Large intestine (tissue), 3 donors: ENCODE results near the gene CADM1. TPM values are rescaled to one million over a fixed set of nuclear protein-coding genes. Genes with fewer than 3 reads are reported as not detected.
"Not testable (repeated sequence)": the region's sequence is repeated elsewhere in the genome, so short reads cannot be mapped to it uniquely, and the experiment has no call there.

ENCODE experiments used
- DNase-seq, 2 donors: peaks; one replicate each; pipeline versions ENCODE4 v3.0.0 to v3.0.0-alpha.2; 2013
- H3K27ac ChIP-seq: one replicate; pipeline ENCODE4 v1.5.1; 2013; ENCODE audit warnings: low read length
- H3K27me3 ChIP-seq: 2 replicates; pipeline ENCODE4 v1.6.1; 2013; ENCODE audit warnings: low read length; ENCODE audit not compliant: control insufficient read depth, insufficient read depth
- H3K36me3 ChIP-seq: 2 replicates; pipeline ENCODE4 v1.6.1; 2013; ENCODE audit warnings: low read length; ENCODE audit not compliant: control insufficient read depth, insufficient read depth
- H3K4me1 ChIP-seq: one replicate; pipeline ENCODE4 v1.6.1; 2013; ENCODE audit warnings: low read length; ENCODE audit not compliant: control insufficient read depth, insufficient read depth
- H3K4me3 ChIP-seq: one replicate; pipeline ENCODE4 v1.5.1; 2013; ENCODE audit warnings: low read length
- H3K9me3 ChIP-seq: one replicate; pipeline ENCODE4 v1.6.1; 2013; ENCODE audit warnings: mild to moderate bottlenecking, low read depth, low read length, moderate library complexity; ENCODE audit not compliant: control insufficient read depth
- WGBS: methylation state at CpG from one replicate; pipeline ENCODE4 v1.1.5; 2013; ENCODE audit warnings: low lambda C conversion rate; ENCODE audit not compliant: insufficient coverage; 5-methylcytosine and 5-hydroxymethylcytosine counted together
- polyA plus RNA-seq: library from polyadenylated mRNA; unstranded; fragments of 120-200 nt; gene quantifications from one replicate; pipeline ENCODE4 v1.2.1, GENCODE V29; 2013

Gene CADM1
- polyA plus RNA-seq, 1 donor: 32.7 TPM

DNA sequence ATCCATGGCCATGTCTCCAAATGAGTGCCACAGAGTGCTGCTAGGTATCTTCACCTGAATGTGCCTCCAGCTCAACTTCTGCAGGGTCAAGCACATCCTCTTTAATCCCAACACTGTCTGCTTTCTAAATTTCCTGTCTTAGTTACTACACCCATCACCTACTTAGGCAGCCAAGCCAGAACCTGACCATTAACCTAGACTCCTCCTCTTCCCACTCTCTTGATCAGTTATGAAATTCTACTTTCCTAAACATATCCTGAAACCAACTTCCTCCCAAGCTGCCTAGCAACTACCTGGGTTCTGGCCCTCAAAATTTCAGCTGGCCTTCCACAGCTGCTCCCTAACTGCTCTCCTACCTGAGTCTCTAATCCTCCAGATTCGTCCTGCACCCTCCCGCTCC lies 22.7 kb downstream of the CADM1 start:
- Histone ChIP-seq H3K27ac (no peak overlapping the region), H3K36me3 (no peaks in the 10 kb centered on the region), H3K4me1 (no peaks in the 10 kb centered on the region), H3K9me3 (no peaks in the 10 kb centered on the region), H3K27me3 (no peaks in the 10 kb centered on the region), H3K4me3 (no peak overlapping the region)
- DNase-seq: no peak
- WGBS: 100% methylated on average over 1 of the region's 2 CpGs

DNA sequence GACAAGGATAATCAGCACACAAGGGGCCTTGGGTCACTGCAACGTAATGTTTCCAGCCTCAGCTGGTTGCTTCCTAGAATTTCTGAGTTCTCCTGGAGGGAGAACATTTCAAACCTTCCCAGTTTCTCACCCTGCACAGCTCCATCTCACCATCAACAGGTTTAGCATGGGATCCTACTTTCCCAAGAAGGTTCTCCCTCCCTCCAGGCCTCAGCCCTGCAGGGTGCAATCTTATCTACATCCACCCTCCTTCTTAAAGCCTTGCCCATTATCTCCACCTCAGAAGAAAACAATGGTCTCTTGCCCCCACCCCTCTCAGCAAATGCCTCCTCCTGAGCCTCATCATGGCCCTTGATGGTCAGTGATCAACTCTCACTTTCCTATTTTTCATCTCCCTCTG lies 23.6 kb downstream of the CADM1 start:
- H3K9me3 ChIP-seq: no peaks in the 10 kb centered on the region
- no peak overlapping the region for H3K27ac ChIP-seq

GRCh38 chr11:115477410-115477809 lies 26.8 kb downstream of the CADM1 start:
- WGBS: no CpG with 5 or more reads among the region's 1 CpG
- no peaks in the 10 kb centered on the region for H3K4me1 ChIP-seq
- H3K27ac ChIP-seq: no peak overlapping the region
- H3K27me3 ChIP-seq: no peaks in the 10 kb centered on the region
- no peak overlapping the region for H3K4me3 ChIP-seq
- H3K36me3 ChIP-seq: no peaks in the 10 kb centered on the region
- no peaks in the 10 kb centered on the region for H3K9me3 ChIP-seq
- DNase-seq: no peak

More for the DNA sequence above, 23.6 kb downstream of the CADM1 start:
- no CpG with 5 or more reads among the region's 1 CpG for WGBS
- DNase-seq: no peak
- H3K36me3 ChIP-seq: no peaks in the 10 kb centered on the region
- no peak overlapping the region for H3K4me3 ChIP-seq
- no peaks in the 10 kb centered on the region for H3K4me1 ChIP-seq
- no peaks in the 10 kb centered on the region for H3K27me3 ChIP-seq

DNA sequence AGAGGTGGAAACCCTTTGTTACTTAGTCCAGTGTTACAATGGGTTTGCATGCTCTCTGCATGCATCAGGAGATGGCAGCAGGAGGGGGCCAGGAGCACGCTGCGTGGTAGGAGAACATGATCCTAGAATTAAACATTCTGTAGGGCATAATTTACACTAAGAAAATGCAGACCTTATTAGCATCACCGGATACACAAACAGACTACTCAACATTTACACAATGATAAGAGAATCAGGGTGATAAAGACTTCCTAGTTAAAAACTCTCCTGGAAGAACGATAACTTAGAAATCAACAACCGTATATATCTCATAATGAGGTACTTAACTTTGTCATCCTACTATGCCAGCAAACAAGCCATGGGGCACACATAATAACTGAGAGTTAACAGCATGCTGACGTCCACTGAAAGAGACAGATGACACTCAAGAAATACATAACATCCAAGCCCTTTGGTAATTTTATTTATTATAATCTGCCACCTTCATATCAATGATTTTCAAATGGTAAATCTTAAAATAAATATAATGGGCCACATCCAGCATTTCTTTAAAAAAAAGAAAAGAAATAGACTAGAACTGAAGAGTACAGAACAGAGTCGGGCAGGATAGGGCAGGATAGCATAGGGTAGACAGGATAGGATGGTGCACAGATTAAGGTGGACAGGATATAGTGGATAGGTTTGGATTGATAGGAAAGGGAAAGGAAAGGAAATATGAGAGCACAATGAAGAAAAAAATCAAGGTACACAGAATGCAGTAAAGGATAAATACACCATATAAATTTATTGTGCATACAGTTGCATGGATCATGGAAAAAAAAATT lies 27.5 kb downstream of the CADM1 start:
- DNase-seq: no peak
- Histone ChIP-seq H3K4me3 (no peak overlapping the region), H3K36me3 (no peaks in the 10 kb centered on the region), H3K9me3 (no peaks in the 10 kb centered on the region), H3K4me1 (no peaks in the 10 kb centered on the region), H3K27ac (no peak overlapping the region), H3K27me3 (no peaks in the 10 kb centered on the region)
- WGBS: 26% methylated on average over 2 of the region's 7 CpGs

- H3K36me3 ChIP-seq: no peaks in the 10 kb centered on the region
- no peak overlapping the region for H3K4me3 ChIP-seq
- H3K27me3 ChIP-seq: no peaks in the 10 kb centered on the region
- DNase-seq: no peak
- 61% methylated on average over 3 of the region's 4 CpGs for WGBS
- H3K9me3 ChIP-seq: no peaks in the 10 kb centered on the region
- H3K27ac ChIP-seq: no peak overlapping the region
- no peaks in the 10 kb centered on the region for H3K4me1 ChIP-seq
These were observed 28.7 kb downstream of the CADM1 start for GRCh38 chr11:115475564-115475963.

DNA sequence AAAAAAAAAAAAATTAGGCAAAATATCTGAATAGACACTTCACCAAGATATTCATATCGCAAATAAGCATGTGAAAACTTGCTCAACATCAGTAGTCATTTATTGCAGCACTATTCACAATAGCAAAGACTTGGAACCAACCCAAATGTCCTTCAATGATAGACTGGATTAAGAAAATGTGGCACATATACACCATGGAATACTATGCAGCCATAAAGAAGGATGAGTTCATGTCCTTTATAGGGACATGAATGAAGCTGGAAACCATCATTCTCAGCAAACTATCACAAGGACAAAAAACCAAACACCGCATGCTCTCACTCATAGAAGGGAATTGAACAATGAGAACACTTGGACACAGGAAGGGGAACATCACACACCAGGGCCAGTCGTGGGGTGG lies 29.9 kb downstream of the CADM1 start:
- not testable (repeated sequence) for H3K27me3 ChIP-seq, H3K4me1 ChIP-seq, H3K9me3 ChIP-seq, H3K36me3 ChIP-seq, DNase-seq, H3K4me3 ChIP-seq, H3K27ac ChIP-seq
- no CpG with 5 or more reads among the region's 3 CpGs for WGBS

GRCh38 chr11:115473167-115473566 lies 31.0 kb downstream of the CADM1 start:
- no peak overlapping the region for H3K27ac ChIP-seq
- H3K4me3 ChIP-seq: no peak overlapping the region
- H3K27me3 ChIP-seq: no peaks in the 10 kb centered on the region
- no peaks in the 10 kb centered on the region for H3K36me3 ChIP-seq
- no peaks in the 10 kb centered on the region for H3K9me3 ChIP-seq
- DNase-seq: no peak
- no peaks in the 10 kb centered on the region for H3K4me1 ChIP-seq
- WGBS: no CpG with 5 or more reads among the region's 8 CpGs

DNA sequence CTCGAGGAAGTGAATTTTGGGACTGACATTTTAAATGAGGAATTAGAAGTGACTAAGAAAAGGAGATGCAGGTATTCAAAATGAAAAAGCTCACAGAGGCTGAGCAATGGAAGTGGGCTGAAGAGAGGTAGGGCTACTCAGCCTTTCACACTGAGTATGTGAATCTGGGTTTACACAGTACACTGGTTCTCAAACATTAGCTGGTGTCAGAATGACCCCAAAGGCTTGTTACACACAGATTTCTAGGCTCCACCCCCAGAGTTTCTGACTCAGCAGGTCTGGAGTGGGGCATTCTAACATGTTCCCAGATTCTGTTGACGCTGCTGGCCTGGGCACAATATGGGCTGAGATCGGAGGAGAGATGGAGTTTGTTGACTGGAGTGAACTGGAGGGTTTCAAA lies 32.8 kb downstream of the CADM1 start:
- Histone ChIP-seq H3K4me3 (no peak overlapping the region), H3K27ac (no peak overlapping the region), H3K9me3 (no peaks in the 10 kb centered on the region), H3K27me3 (no peaks in the 10 kb centered on the region), H3K36me3 (no peaks in the 10 kb centered on the region), H3K4me1 (no peaks in the 10 kb centered on the region)
- 60% methylated on average over 1 of the region's 3 CpGs for WGBS
- no peak for DNase-seq

GRCh38 chr11:115470928-115471327 lies 33.3 kb downstream of the CADM1 start:
- DNase-seq: no peak
- WGBS: no CpG with 5 or more reads among the region's 3 CpGs
- no peak overlapping the region for H3K27ac ChIP-seq

DNA sequence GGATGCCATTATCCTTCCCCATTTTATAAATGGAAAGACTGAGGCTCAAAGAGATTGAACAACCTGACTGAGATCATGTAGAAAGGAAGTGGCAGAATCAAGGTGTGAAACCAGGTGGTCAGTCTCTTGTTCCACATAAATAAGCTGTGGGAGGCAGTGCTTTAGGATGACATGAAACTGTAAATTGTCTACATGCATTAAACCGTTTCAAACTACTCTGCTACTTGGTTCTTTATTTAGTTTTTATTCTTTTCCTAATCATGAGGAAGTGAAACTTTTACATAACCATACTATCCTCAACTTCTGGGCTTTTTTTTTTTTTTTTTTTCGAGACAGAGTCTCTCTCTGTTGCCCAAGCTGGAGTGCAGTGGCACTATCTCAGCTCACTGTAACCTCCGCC lies 34.9 kb downstream of the CADM1 start:
- Histone ChIP-seq H3K27me3 (no peaks in the 10 kb centered on the region), H3K9me3 (no peaks in the 10 kb centered on the region), H3K27ac (no peak overlapping the region), H3K4me1 (no peaks in the 10 kb centered on the region), H3K36me3 (no peaks in the 10 kb centered on the region), H3K4me3 (no peak overlapping the region)
- WGBS: 100% methylated on average over 1 of the region's 3 CpGs
- no peak for DNase-seq

More at GRCh38 chr11:115470928-115471327, 33.3 kb downstream of the CADM1 start:
- Histone ChIP-seq H3K36me3 (no peaks in the 10 kb centered on the region), H3K27me3 (no peaks in the 10 kb centered on the region), H3K4me1 (no peaks in the 10 kb centered on the region), H3K9me3 (no peaks in the 10 kb centered on the region), H3K4me3 (no peak overlapping the region)

- H3K9me3 ChIP-seq: no peaks in the 10 kb centered on the region
- no peaks in the 10 kb centered on the region for H3K27me3 ChIP-seq
- no peak overlapping the region for H3K4me3 ChIP-seq
- H3K36me3 ChIP-seq: no peaks in the 10 kb centered on the region
- WGBS: 80% methylated on average over 1 of the region's 3 CpGs
- H3K4me1 ChIP-seq: no peaks in the 10 kb centered on the region
- no peak overlapping the region for H3K27ac ChIP-seq
- DNase-seq: no peak
These were observed 38.1 kb downstream of the CADM1 start for GRCh38 chr11:115466122-115466521.
